Mesodermal cell (in vitro differentiated cells): ENCODE data around the gene PTPRN2.

Source experiments
- H3K27ac ChIP-seq: 2 replicates; pipeline ENCODE4 v1.7.0; 2013; ENCODE audit warnings: mild to moderate bottlenecking, low read depth, low read length, moderate library complexity; ENCODE audit not compliant: severe bottlenecking
- H3K36me3 ChIP-seq: 2 replicates; pipeline ENCODE4 v1.7.1; 2013; ENCODE audit warnings: mild to moderate bottlenecking, low read length, moderate library complexity; ENCODE audit not compliant: control insufficient read depth, insufficient read depth
- H3K4me1 ChIP-seq: one replicate; pipeline ENCODE4 v1.7.1; 2013; ENCODE audit warnings: mild to moderate bottlenecking, low read length; ENCODE audit not compliant: insufficient read depth, control insufficient read depth, poor library complexity, severe bottlenecking
- H3K4me3 ChIP-seq: 2 replicates; pipeline ENCODE4 v1.7.0; 2013; ENCODE audit warnings: low read length, control low read depth, mild to moderate bottlenecking; ENCODE audit not compliant: insufficient read depth, poor library complexity, severe bottlenecking; ENCODE audit errors: extremely low read depth
- H3K9me3 ChIP-seq: 2 replicates; pipeline ENCODE4 v1.7.1; 2013; ENCODE audit warnings: mild to moderate bottlenecking, low read length, moderate library complexity; ENCODE audit not compliant: control insufficient read depth
- WGBS, 2 experiments: methylation state at CpG; one replicate each; pipeline ENCODE4 v1.1.5; 2013; ENCODE audit warnings: missing lambda C conversion rate in 2 of 2; ENCODE audit not compliant: insufficient coverage in 2 of 2; 5-methylcytosine and 5-hydroxymethylcytosine counted together

Gene PTPRN2

DNA sequence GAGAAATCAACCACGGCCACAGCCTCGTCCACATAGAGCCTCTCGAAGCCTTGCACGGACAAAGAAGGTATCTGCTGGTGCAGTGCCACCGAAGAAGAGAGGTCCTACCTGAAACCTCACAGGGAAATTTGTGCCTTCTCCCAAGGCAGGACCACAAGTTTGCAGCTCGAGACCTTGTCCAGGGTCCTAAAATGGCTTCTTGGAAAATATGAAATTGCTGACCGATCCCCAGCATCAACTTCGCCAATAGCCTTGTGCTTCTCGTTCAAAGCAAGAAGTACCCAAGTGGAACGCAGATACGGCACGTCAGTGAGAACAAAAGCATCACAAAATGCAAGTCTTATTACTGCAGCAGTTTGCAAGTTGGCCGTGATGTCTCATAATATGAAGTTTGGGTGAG lies 24.6 kb downstream of the PTPRN2 start:
- H3K9me3 ChIP-seq, result peaks cover 90% of the 10 kb centered on the region
- 74 to 78% methylated on average over 13 of the region's 13 CpGs for WGBS, 2 experiments

DNA sequence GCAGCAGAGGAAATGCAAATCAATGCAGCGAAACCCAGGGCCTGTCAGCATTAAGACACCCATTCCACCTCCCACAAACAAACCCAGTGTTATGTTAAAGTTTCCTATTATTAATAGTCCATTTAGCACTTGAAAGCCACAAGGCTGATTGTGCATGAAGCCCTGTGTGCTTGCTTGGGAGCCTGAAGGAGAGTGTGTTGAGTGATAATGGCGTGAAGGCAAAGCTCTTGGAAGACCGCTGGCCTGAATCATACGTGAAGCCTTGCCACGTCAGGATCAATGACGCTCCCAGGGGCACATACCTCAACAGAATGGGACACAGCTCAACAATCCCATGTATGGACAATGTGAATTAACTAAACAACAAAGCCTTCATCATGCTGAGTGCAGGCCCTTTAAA lies 25.1 kb downstream of the PTPRN2 start:
- H3K27ac ChIP-seq, result no peak overlapping the region
- no peak overlapping the region for H3K4me3 ChIP-seq
- no peaks in the 10 kb centered on the region for H3K4me1 ChIP-seq
- no peaks in the 10 kb centered on the region for H3K36me3 ChIP-seq
- 80 to 96% methylated on average over 2 to 4 of the region's 6 CpGs for WGBS, 2 experiments
- H3K9me3 ChIP-seq, result peaks cover 91% of the 10 kb centered on the region

More for the DNA sequence above, 24.6 kb downstream of the PTPRN2 start:
- H3K4me1 ChIP-seq, result no peaks in the 10 kb centered on the region
- H3K27ac ChIP-seq, result no peak overlapping the region
- no peak overlapping the region for H3K4me3 ChIP-seq
- no peaks in the 10 kb centered on the region for H3K36me3 ChIP-seq

DNA sequence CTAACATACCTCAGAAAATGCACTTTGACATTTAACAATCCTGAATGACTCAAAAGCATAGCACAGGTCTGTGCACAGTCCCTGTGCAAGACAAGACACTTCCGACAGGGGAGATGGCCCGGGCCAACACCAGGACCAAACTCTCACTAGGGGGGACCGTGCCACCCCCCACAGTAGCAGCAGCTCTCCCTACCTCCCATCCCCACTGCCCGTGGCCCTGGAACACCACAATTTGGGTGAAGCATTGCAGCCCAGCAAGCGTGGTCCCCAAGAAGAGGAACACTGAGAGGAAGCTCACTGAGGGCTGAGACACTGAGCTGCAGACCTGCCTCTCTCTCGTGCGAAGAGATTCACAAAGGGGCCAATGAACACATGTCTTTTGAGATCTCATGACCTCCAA lies 26.0 kb downstream of the PTPRN2 start:
- H3K36me3 ChIP-seq, result no peaks in the 10 kb centered on the region
- peaks cover 88% of the 10 kb centered on the region for H3K9me3 ChIP-seq
- H3K27ac ChIP-seq, result no peak overlapping the region
- WGBS, 2 experiments, result 60 to 68% methylated on average over 7 of the region's 7 CpGs
- no peak overlapping the region for H3K4me3 ChIP-seq
- H3K4me1 ChIP-seq, result no peaks in the 10 kb centered on the region

DNA sequence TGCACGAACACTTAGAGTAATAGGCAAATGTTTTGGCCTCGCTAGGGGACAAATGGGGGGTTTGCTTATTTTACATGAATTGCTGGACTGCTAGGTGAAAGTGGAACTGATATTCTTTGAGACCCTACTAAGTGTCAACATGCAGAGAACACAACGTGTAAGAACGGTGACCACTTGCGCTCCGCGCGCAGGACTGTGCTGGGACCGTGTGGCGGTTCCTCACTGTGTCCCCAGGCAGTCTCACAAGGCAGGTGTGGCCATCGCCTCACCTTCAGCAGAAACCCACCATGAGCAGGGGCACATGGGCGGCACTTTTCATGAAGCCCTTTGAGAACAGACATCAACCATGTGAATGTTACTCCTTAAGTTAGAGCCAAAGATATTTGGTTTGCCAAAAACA lies 27.2 kb downstream of the PTPRN2 start:
- WGBS, 2 experiments, result 89 to 90% methylated on average over 11 of the region's 12 CpGs

DNA sequence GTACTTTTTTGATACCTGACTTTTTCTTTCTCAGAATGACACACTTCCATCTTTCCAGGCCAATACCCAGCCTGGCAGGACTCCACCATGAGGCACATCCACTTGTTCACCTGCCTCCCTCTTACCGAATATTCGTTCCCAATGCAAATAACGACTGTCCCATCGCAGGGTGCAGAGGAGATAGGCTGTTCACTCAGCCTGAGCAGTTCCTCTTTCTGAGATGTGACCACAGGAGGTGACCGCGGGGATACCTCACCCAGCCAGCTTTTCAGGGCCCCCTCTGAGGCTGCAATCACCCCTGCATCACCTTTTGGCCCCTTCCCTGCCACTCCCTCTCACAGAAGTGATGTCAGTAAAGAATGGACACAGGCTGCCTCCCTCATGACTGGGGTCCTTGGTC lies 28.3 kb downstream of the PTPRN2 start:
- H3K4me1 ChIP-seq, result no peaks in the 10 kb centered on the region
- 66 to 75% methylated on average over 3 to 6 of the region's 6 CpGs for WGBS, 2 experiments
- peaks cover 77% of the 10 kb centered on the region for H3K9me3 ChIP-seq
- H3K27ac ChIP-seq, result no peak overlapping the region
- H3K36me3 ChIP-seq, result no peaks in the 10 kb centered on the region
- H3K4me3 ChIP-seq, result no peak overlapping the region

More for the DNA sequence above, 27.2 kb downstream of the PTPRN2 start:
- H3K36me3 ChIP-seq, result no peaks in the 10 kb centered on the region
- no peak overlapping the region for H3K4me3 ChIP-seq
- H3K27ac ChIP-seq, result no peak overlapping the region
- H3K4me1 ChIP-seq, result no peaks in the 10 kb centered on the region
- peaks cover 81% of the 10 kb centered on the region for H3K9me3 ChIP-seq

DNA sequence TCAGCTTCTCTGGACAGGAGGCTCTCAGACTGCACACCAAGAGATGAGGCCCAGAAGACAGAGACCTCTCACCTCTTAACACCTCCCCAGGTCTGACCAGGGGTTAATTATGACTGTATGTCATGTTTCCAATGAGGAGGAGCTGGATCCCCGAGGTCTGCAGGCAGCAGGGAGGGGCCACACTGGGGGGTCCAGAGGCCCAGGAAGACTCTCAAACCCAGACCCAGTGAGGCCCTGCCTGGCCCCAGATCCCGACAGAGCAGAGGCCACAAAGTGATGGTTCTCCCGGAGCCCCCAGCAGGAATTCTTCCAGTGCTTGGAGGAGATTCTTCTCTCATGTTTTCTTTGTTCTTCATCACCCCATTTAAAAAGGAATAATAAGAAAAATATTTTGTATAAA lies 28.8 kb downstream of the PTPRN2 start:
- 29 to 40% methylated on average over 1 of the region's 3 CpGs for WGBS, 2 experiments
- peaks cover 78% of the 10 kb centered on the region for H3K9me3 ChIP-seq

DNA sequence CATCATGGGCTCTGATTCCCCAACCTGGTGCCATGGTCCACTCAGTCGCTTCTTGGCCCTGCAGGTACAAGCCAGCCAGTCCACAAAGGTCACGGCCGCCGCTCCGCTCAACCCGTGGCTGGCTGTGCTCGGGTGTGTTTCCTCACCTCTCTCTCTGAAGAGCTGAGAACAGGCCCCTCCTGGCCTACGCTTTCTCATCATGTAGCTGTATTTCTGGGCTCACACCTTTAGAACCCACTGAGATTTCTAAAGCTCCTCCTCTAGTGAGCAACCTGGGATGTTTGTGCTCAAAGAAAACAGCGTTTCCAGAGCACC lies 30.2 kb downstream of the PTPRN2 start:
- H3K9me3 ChIP-seq, result peaks cover 73% of the 10 kb centered on the region
- 80 to 95% methylated on average over 8 to 9 of the region's 9 CpGs for WGBS, 2 experiments
- no peak overlapping the region for H3K27ac ChIP-seq
- no peak overlapping the region for H3K4me3 ChIP-seq
- H3K36me3 ChIP-seq, result no peaks in the 10 kb centered on the region
- no peaks in the 10 kb centered on the region for H3K4me1 ChIP-seq

More for the DNA sequence above, 28.8 kb downstream of the PTPRN2 start:
- no peaks in the 10 kb centered on the region for H3K36me3 ChIP-seq
- no peak overlapping the region for H3K4me3 ChIP-seq
- H3K4me1 ChIP-seq, result no peaks in the 10 kb centered on the region
- no peak overlapping the region for H3K27ac ChIP-seq

DNA sequence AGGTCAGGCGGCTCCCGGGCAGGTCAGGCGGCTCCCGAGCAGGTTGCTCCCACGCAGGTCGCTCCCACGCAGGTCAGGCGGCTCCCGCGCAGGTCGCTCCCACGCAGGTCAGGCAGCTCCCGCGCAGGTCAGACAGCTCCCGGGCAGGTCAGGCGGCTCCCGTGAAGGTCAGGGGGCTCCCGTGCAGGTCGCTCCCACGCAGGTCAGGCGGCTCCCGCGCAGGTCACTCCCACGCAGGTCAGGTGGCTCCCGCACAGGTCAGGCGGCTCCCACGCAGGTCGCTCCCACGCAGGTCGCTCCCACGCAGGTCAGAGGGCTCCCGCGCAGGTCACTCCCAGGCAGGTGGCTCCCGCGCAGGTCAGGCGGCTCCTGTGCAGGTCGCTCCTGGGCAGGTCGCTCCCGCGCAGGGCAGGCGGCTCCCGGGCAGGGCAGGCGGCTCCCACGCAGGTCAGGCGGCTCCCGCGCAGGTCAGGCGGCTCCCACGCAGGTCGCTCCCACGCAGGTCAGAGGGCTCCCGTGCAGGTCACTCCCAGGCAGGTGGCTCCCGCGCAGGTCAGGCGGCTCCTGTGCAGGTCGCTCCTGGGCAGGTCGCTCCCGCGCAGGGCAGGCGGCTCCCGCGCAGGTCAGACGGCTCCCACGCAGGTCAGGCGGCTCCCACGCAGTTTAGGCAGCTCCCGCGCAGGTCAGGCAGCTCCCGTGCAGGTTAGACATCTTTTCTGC lies 30.7 kb downstream of the PTPRN2 start:
- no peaks in the 10 kb centered on the region for H3K4me1 ChIP-seq
- H3K9me3 ChIP-seq, result peaks cover 69% of the 10 kb centered on the region
- H3K4me3 ChIP-seq, result no peak overlapping the region
- no peak overlapping the region for H3K27ac ChIP-seq
- H3K36me3 ChIP-seq, result no peaks in the 10 kb centered on the region
- WGBS, 2 experiments, result 91% methylated on average over 55 to 69 of the region's 69 CpGs

DNA sequence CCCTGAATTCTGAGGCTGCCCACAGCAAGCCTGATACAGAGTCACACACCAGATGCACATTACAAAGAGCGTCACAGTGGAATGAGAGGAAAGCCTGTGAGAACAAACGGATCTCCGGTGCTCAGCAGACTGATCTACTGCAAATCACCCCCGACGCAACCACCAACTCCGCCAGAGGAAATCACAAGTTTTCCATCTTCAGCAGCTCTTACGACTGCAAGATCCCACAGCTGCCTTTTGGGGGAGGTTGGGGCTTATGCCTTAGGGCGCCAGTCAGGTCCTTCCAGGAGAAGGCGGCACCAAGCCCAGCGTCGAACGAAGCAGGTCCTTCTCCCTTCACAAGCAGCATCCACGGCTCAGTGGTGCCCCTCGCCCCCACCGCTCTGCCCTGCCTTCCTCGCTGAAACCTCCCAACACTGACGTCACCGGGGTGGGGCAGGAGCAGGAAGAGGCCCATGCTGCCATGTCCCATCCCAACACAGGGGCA lies 32.5 kb downstream of the PTPRN2 start:
- H3K4me1 ChIP-seq, result no peaks in the 10 kb centered on the region
- peaks cover 62% of the 10 kb centered on the region for H3K9me3 ChIP-seq
- no peaks in the 10 kb centered on the region for H3K36me3 ChIP-seq
- WGBS, 2 experiments, result 76 to 86% methylated on average over 8 to 13 of the region's 18 CpGs
- no peak overlapping the region for H3K4me3 ChIP-seq
- no peak overlapping the region for H3K27ac ChIP-seq

DNA sequence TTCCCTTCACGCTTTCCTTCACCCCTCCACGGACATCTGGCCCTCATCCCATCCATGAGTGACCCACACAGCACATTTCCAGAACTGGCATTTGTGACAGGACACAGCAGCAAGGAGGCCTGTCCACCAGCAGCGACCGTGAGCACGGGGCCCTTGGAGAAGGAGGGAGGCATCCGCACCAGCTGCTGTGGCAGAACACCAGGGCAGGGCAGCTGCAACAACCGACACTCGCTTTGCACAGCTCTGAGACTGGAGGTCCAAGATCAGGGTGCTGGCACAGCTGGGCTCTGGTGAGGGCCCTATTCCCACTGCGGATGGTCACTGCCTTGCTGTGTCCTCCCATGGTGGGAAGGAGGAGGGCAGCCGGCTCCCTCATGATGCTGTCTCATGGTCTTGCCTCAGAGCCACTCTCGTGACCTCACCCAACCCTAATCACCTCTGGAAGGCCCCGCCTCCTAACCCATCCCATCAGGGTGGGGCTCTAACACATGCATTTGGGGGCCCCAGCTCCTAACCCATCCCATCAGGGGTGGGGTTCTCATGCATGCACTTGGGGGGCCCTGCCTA lies 36.7 kb downstream of the PTPRN2 start:
- no peak overlapping the region for H3K4me3 ChIP-seq
- 75 to 77% methylated on average over 7 to 12 of the region's 12 CpGs for WGBS, 2 experiments
- peaks cover 75% of the 10 kb centered on the region for H3K9me3 ChIP-seq
- no peak overlapping the region for H3K27ac ChIP-seq
- no peaks in the 10 kb centered on the region for H3K36me3 ChIP-seq
- H3K4me1 ChIP-seq, result no peaks in the 10 kb centered on the region

DNA sequence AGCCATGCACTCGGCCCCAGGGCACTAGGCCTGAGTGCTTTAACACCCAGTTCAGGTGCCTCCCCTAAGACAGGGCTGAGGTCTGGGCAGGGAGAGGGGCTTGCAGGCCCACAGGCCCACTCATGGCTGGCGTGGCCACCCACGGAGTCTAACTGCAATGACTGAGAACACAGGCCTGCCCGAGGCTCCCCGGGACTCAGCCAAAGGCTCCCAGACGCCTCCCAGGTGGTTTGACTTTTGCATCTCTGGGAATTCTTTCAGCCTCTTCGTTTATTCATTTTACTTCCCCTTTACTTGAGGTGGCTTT lies 37.3 kb downstream of the PTPRN2 start:
- H3K4me3 ChIP-seq, result no peak overlapping the region
- H3K36me3 ChIP-seq, result no peaks in the 10 kb centered on the region
- WGBS, 2 experiments, result 59 to 64% methylated on average over 6 to 7 of the region's 7 CpGs
- H3K27ac ChIP-seq, result no peak overlapping the region
- H3K9me3 ChIP-seq, result peaks cover 78% of the 10 kb centered on the region
- H3K4me1 ChIP-seq, result no peaks in the 10 kb centered on the region
